GM18873 (cell line): ENCODE results near the gene NUMBL.
"Not testable (repeated sequence)": the region's sequence is repeated elsewhere in the genome, so short reads cannot be mapped to it uniquely, and the experiment has no call there.

Source experiments
- ATAC-seq: cut with Tn5 transposase; IDR thresholded peaks from one replicate; pipeline ENCODE4 v1.9.1; 2021; ENCODE audit warnings: mild to moderate bottlenecking, moderate library complexity, moderate number of reproducible peaks; ENCODE audit not compliant: unreplicated experiment, low FRiP score

The NUMBL gene

GRCh38 chr19:40668991-40669614 lies 21.3 kb downstream of the NUMBL start:
- ATAC-seq, result no peak

- ATAC-seq, result no peak
Observed at GRCh38 chr19:40667602-40668001, 22.8 kb downstream of the NUMBL start.

- ATAC-seq, result no peak
Observed at GRCh38 chr19:40666803-40667438, 23.5 kb downstream of the NUMBL start.

GRCh38 chr19:40663695-40664692 lies 26.5 kb downstream of the NUMBL start:
- no peak for ATAC-seq

GRCh38 chr19:40662925-40663694 lies 27.3 kb downstream of the NUMBL start:
- peak; percentile 50 for ATAC-seq

GRCh38 chr19:40661616-40662015 lies 28.8 kb downstream of the NUMBL start:
- no peak for ATAC-seq

GRCh38 chr19:40659566-40659965 lies 30.9 kb downstream of the NUMBL start:
- ATAC-seq, result no peak

- no peak for ATAC-seq
Observed at GRCh38 chr19:40659116-40659515, 31.3 kb downstream of the NUMBL start.

- no peak for ATAC-seq
Observed at GRCh38 chr19:40658031-40658430, 32.4 kb downstream of the NUMBL start.

- not testable (repeated sequence) for ATAC-seq
Observed at GRCh38 chr19:40655684-40656083, 34.8 kb downstream of the NUMBL start.

- not testable (repeated sequence) for ATAC-seq
Observed at GRCh38 chr19:40652303-40652702, 38.1 kb downstream of the NUMBL start.

GRCh38 chr19:40650749-40651305 lies 39.6 kb downstream of the NUMBL start:
- no peak for ATAC-seq

- ATAC-seq, result not testable (repeated sequence)
Observed at GRCh38 chr19:40649903-40650675, 40.4 kb downstream of the NUMBL start.

GRCh38 chr19:40646743-40647254 lies 43.7 kb downstream of the NUMBL start:
- no peak for ATAC-seq

- no peak for ATAC-seq
Observed at GRCh38 chr19:40642757-40643305, 47.6 kb downstream of the NUMBL start.

- no peak for ATAC-seq
Observed at GRCh38 chr19:40642051-40642706, 48.3 kb downstream of the NUMBL start.

- no peak for ATAC-seq
Observed at GRCh38 chr19:40641281-40641680, 49.2 kb downstream of the NUMBL start.

GRCh38 chr19:40640744-40641143 lies 49.7 kb downstream of the NUMBL start:
- ATAC-seq, result no peak
